Smooth muscle cell of the pulmonary artery (primary cell): Measurements from ENCODE around the gene ATP5PF. TPM values are rescaled to one million over a fixed set of nuclear protein-coding genes. Genes with fewer than 3 reads are reported as not detected.

Experiments
- total RNA-seq: library from RNA; depleted of rRNA; stranded (reverse); fragments of >200 nt; gene quantifications from 2 replicates; pipeline ENCODE4 v1.2.3, GENCODE V29; 2014

ATP5PF gene
- total RNA-seq: 37.1 and 52.0 TPM in 2 replicates

GRCh38 chr21:25734904-25735645 lies at the start of gene ATP5PF, which contains the start of gene GABPA:
Gene ATP5PF, minus strand, starts transcription at chr21:25734904. Its CDS starts 5,110 bp downstream, at chr21:25729794.
Gene GABPA, plus strand, starts transcription at chr21:25734972. Its CDS starts 6,627 bp downstream, at chr21:25741599.

Other genes starting within 250 kb of the ATP5PF start
- 22.3 and 26.8 TPM in 2 replicates for gene MRPL39, start 127.4 kb downstream of the ATP5PF start, total RNA-seq
- gene JAM2, start 95.6 kb downstream of the ATP5PF start, total RNA-seq: 3.3 and 6.9 TPM in 2 replicates
- gene GABPA, start 68 bp upstream of the ATP5PF start, total RNA-seq: 23.3 and 30.8 TPM in 2 replicates